Measurements from ENCODE around the gene VCL. TPM values are rescaled to one million over a fixed set of nuclear protein-coding genes. Genes with fewer than 3 reads are reported as not detected.
A peak's percentile ranks its signal among the peaks of the same experiment; 100 is the strongest.

The VCL gene
- total RNA-seq, 1 donor from 2014 or later: 107 TPM

DNA sequence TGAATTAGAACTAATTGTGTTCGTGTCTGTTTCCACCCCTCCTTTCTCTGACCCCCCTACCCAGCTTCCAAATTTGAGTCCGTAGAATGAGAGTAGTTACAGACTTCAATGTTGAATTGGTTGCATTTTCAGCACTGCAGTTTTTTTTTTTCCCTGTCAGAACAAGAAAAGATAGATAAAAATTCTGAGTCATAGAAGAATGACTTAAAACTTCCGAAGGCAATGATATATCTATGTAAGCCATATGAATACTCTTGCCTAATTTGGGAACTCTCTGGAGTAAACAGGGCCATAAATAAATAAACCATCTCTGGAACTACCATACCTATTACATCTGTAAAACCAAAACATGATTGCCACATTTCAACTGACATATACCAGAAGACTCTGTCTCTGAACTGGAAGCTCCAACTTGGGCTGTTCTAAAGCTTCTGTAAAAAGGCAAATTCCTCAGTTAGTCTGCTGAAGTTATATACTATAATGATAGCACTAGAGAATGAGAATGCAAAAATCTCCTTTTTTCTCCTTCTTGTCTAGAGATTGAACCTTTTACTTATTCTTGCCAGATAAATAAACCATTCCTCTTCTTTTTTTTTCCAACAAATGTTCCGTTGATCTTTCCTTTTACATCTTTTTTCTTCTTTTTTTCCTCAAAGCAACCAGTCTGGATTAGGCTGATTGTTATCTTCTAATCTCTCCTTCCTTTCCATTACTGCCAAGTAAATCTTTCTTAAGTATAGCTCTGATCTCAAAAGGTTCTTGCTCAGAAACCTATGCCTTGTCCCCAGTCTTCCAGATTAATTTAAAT is 23.5 kb downstream of the VCL start:
- Mint-ChIP-seq H3K36me3 (ENCODE audit: insufficient read depth) (peaks cover 9% of the 10 kb centered on the region), H3K4me3 (ENCODE audit: low read depth) (no peak overlapping the region), H3K4me1 (ENCODE audit: low read depth) (peaks cover 17% of the 10 kb centered on the region), H3K9me3 (ENCODE audit: low read depth) (no peaks in the 10 kb centered on the region), H3K27me3 (no peaks in the 10 kb centered on the region), H3K27ac (peak overlapping the region; percentile 49)
- DNase-seq (ENCODE audit: low spot score, unreplicated experiment): no peak
- TF ChIP-seq, protein P1, sequence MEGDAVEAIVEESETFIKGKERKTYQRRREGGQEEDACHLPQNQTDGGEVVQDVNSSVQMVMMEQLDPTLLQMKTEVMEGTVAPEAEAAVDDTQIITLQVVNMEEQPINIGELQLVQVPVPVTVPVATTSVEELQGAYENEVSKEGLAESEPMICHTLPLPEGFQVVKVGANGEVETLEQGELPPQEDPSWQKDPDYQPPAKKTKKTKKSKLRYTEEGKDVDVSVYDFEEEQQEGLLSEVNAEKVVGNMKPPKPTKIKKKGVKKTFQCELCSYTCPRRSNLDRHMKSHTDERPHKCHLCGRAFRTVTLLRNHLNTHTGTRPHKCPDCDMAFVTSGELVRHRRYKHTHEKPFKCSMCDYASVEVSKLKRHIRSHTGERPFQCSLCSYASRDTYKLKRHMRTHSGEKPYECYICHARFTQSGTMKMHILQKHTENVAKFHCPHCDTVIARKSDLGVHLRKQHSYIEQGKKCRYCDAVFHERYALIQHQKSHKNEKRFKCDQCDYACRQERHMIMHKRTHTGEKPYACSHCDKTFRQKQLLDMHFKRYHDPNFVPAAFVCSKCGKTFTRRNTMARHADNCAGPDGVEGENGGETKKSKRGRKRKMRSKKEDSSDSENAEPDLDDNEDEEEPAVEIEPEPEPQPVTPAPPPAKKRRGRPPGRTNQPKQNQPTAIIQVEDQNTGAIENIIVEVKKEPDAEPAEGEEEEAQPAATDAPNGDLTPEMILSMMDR (IDR thresholded peaks at IDR 0.05; ENCODE audit: unreplicated experiment): no peak

DNA sequence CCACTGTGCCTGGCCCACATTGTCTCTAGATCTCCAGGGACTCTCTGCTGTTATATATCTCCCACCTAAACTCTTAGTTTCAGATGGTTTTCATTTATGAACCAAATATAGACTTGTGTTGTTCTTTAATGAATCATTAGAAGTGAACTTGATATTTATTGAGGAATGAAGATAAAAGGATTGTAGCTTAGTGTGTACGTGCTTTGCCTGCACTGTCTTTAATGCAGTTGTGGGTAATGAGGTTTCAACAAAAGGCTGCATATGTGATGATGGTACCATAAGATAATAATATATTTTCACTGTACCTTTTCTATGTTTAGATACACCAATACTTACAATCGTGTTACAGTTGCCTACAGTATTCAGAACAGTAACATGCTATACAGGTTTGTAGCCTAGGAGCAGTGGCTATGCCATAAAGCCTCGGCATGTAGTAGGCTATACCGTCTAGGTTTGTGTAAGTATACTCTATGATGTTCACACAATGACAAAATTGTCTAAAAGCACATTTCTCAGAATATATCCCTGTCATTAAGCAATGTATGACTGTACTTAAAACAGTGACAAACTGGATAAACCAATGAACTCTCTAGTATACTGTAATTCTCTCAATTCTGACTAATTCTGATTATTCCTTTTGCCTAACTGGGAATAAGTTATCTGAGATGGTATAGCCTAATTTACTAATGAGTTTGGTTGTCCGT is 25.2 kb downstream of the VCL start:
- DNase-seq (ENCODE audit: low spot score, unreplicated experiment): no peak
- H3K4me3 Mint-ChIP-seq (ENCODE audit: low read depth): no peak overlapping the region
- no peaks in the 10 kb centered on the region for H3K9me3 Mint-ChIP-seq (ENCODE audit: low read depth)
- H3K4me1 Mint-ChIP-seq (ENCODE audit: low read depth): peaks cover 23% of the 10 kb centered on the region
- no peaks in the 10 kb centered on the region for H3K27me3 Mint-ChIP-seq
- H3K36me3 Mint-ChIP-seq (ENCODE audit: insufficient read depth): peaks cover 7% of the 10 kb centered on the region
- TF ChIP-seq, protein P1 (IDR thresholded peaks at IDR 0.05; ENCODE audit: unreplicated experiment): no peak
- no peak overlapping the region for H3K27ac Mint-ChIP-seq

DNA sequence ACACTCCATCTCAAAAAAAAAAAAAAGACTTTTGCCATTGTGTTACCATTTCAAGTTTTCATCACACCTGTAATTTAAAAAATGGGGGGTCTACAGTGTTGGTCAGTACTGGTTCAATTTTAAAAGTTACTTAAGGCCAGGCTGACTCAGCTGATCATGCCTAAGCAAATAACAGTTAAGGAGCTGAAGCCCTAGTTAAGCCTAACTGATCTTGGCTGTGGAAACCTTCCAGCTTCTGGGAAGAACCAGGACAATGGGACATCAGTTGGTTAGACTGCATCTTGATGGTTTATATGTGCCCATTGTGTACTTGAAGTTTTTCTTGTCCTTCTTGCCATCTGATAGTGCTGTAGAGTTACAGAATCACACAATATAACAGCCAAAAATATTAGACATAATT is 26.7 kb downstream of the VCL start:
- TF ChIP-seq, protein P1 (IDR thresholded peaks at IDR 0.05; ENCODE audit: unreplicated experiment): no peak
- Mint-ChIP-seq H3K27me3 (no peaks in the 10 kb centered on the region), H3K36me3 (ENCODE audit: insufficient read depth) (peaks cover 4% of the 10 kb centered on the region), H3K9me3 (ENCODE audit: low read depth) (no peaks in the 10 kb centered on the region), H3K4me1 (ENCODE audit: low read depth) (peaks cover 26% of the 10 kb centered on the region), H3K4me3 (ENCODE audit: low read depth) (no peak overlapping the region), H3K27ac (no peak overlapping the region)
- no peak for DNase-seq (ENCODE audit: low spot score, unreplicated experiment)

DNA sequence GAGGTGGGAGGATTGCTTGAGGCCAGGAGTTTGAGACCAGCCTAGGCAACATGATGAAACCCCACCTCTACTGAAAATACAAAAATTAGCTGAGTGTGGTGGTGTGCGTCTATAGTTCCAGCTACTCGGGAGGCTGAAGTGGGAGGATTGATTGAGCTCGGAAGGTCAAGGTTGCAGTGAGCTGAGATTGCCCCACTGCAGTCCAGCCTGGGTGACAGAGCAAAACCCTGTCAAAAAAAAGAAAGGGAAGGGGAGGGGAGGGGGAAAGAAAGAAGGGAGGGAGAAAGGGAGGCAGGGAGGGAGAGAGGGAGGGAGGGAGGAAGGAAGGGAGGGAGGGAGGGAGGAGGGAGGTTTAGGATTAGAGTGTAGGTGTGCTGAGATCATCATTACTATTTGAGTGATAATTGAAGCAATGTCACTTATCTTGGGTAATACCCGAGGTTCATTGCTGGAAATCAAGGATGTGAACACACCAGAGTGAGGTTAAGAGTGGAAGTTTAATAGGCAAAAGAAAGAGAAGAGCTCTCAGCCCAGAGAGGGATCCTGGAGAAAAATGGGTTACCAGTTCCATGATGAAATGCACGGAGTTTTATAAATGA is 27.6 kb downstream of the VCL start:
- H3K27me3 Mint-ChIP-seq: no peaks in the 10 kb centered on the region
- H3K27ac Mint-ChIP-seq: no peak overlapping the region
- H3K9me3 Mint-ChIP-seq (ENCODE audit: low read depth): no peaks in the 10 kb centered on the region
- peaks cover 4% of the 10 kb centered on the region for H3K36me3 Mint-ChIP-seq (ENCODE audit: insufficient read depth)
- peaks cover 34% of the 10 kb centered on the region for H3K4me1 Mint-ChIP-seq (ENCODE audit: low read depth)
- no peak overlapping the region for H3K4me3 Mint-ChIP-seq (ENCODE audit: low read depth)
- TF ChIP-seq, protein P1 (IDR thresholded peaks at IDR 0.05; ENCODE audit: unreplicated experiment): no peak
- no peak for DNase-seq (ENCODE audit: low spot score, unreplicated experiment)

DNA sequence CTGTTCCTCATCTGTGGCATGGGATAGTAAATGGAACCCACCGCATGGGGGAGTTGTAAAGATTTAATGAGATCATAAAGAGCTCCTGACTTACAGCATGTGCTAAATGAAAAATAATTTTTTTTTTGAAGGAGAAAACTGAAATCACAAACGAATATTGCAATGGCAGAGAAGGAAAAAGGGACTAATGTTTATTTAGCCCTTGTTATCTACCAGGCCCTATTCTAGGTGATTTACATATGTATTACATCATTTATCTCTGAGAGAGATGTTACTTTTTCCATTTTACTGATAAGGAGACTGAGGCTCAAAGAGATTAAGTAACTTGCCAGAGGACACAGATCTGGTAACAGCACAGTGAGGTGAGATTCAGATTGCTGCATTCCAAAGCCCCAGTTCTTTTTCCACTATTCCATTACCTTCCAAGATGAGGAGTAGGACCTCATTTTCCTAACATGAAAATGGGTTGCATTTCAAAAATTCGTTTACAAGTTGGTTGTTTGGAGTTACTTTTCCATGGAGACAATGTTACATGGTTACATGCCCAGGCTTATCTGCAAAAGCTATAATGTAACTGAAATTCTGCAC is 28.6 kb downstream of the VCL start:
- TF ChIP-seq, protein P1 (IDR thresholded peaks at IDR 0.05; ENCODE audit: unreplicated experiment): no peak
- H3K4me3 Mint-ChIP-seq (ENCODE audit: low read depth): no peak overlapping the region
- peaks cover 4% of the 10 kb centered on the region for H3K36me3 Mint-ChIP-seq (ENCODE audit: insufficient read depth)
- DNase-seq (ENCODE audit: low spot score, unreplicated experiment): no peak
- H3K4me1 Mint-ChIP-seq (ENCODE audit: low read depth): peaks cover 36% of the 10 kb centered on the region
- H3K27me3 Mint-ChIP-seq: no peaks in the 10 kb centered on the region
- no peak overlapping the region for H3K27ac Mint-ChIP-seq
- H3K9me3 Mint-ChIP-seq (ENCODE audit: low read depth): no peaks in the 10 kb centered on the region
